HG02943 (cell line): ENCODE measurements around the gene DPY19L2.
"Not testable (repeated sequence)": the region's sequence is repeated elsewhere in the genome, so short reads cannot be mapped to it uniquely, and the experiment has no call there.

Experiments
- ATAC-seq: cut with Tn5 transposase; IDR thresholded peaks from one replicate; pipeline ENCODE4 v1.9.1; 2021; ENCODE audit warnings: mild to moderate bottlenecking, low read depth, moderate library complexity; ENCODE audit not compliant: unreplicated experiment

Gene DPY19L2

GRCh38 chr12:63668800-63669365 is 590 bp upstream of the DPY19L2 start:
- ATAC-seq: not testable (repeated sequence)

- not testable (repeated sequence) for ATAC-seq
These were observed 5.3 kb downstream of the DPY19L2 start for GRCh38 chr12:63663005-63663404.

GRCh38 chr12:63658501-63658900 is 9.8 kb downstream of the DPY19L2 start:
- not testable (repeated sequence) for ATAC-seq

GRCh38 chr12:63656407-63656806 is 11.9 kb downstream of the DPY19L2 start:
- ATAC-seq: not testable (repeated sequence)

- not testable (repeated sequence) for ATAC-seq
These were observed 12.6 kb downstream of the DPY19L2 start for GRCh38 chr12:63655543-63656257.

- not testable (repeated sequence) for ATAC-seq
These were observed 13.8 kb downstream of the DPY19L2 start for GRCh38 chr12:63654481-63654880.

- not testable (repeated sequence) for ATAC-seq
These were observed 18.8 kb downstream of the DPY19L2 start for GRCh38 chr12:63649517-63649916.

- ATAC-seq: not testable (repeated sequence)
These were observed 24.7 kb downstream of the DPY19L2 start for GRCh38 chr12:63643381-63644140.

GRCh38 chr12:63624258-63624657 is 44.0 kb downstream of the DPY19L2 start:
- ATAC-seq: not testable (repeated sequence)

GRCh38 chr12:63615544-63615943 is 52.7 kb downstream of the DPY19L2 start:
- ATAC-seq: not testable (repeated sequence)

- not testable (repeated sequence) for ATAC-seq
These were observed 57.0 kb downstream of the DPY19L2 start for GRCh38 chr12:63611285-63611684.

GRCh38 chr12:63609281-63609680 is 59.0 kb downstream of the DPY19L2 start:
- not testable (repeated sequence) for ATAC-seq

GRCh38 chr12:63604985-63605384 is 63.3 kb downstream of the DPY19L2 start:
- ATAC-seq: not testable (repeated sequence)

- not testable (repeated sequence) for ATAC-seq
These were observed 73.5 kb downstream of the DPY19L2 start for GRCh38 chr12:63594828-63595227.

- not testable (repeated sequence) for ATAC-seq
These were observed 83.9 kb downstream of the DPY19L2 start for GRCh38 chr12:63584426-63584825.

- ATAC-seq: not testable (repeated sequence)
These were observed 85.0 kb downstream of the DPY19L2 start for GRCh38 chr12:63583289-63583688.

GRCh38 chr12:63577631-63578030 is 90.7 kb downstream of the DPY19L2 start:
- not testable (repeated sequence) for ATAC-seq

GRCh38 chr12:63572038-63572437 is 96.3 kb downstream of the DPY19L2 start:
- not testable (repeated sequence) for ATAC-seq

- not testable (repeated sequence) for ATAC-seq
These were observed 109.8 kb downstream of the DPY19L2 start for GRCh38 chr12:63558445-63558844.

- ATAC-seq: not testable (repeated sequence)
These were observed 116.9 kb downstream of the DPY19L2 start for GRCh38 chr12:63551397-63551796.

- not testable (repeated sequence) for ATAC-seq
These were observed 119.3 kb downstream of the DPY19L2 start for GRCh38 chr12:63549034-63549433.
